Adrenal gland (tissue), 5 donors: ENCODE data around the gene TNS1.

ENCODE experiments used
- POLR2A ChIP-seq, 2 donors: fragments of 450-650 bp; IDR thresholded peaks; one replicate each; pipeline ENCODE4 v1.6.1; 2017; ENCODE audit warnings: antibody characterized with exemption in 2 of 2, mild to moderate bottlenecking in 2 of 2, moderate library complexity in 1 of 2
- TF ChIP-seq, protein P1 (sequence below), 6 experiments: fragments of 450-650 bp in 4 of 6; fragments of 200-600 bp in 2 of 6; sonication (generic) in 1 of 6; IDR thresholded peaks; 1 replicate in 5 of 6; 2 replicates in 1 of 6; pipeline versions ENCODE4 v1.5.1 to v1.8.0; 2016 to 2021; ENCODE audit warnings: antibody characterized with exemption in 6 of 6, mild to moderate bottlenecking in 2 of 6, moderate library complexity in 1 of 6
- donor health status: DM: no; HTN: no; CAD: no.

DNA sequence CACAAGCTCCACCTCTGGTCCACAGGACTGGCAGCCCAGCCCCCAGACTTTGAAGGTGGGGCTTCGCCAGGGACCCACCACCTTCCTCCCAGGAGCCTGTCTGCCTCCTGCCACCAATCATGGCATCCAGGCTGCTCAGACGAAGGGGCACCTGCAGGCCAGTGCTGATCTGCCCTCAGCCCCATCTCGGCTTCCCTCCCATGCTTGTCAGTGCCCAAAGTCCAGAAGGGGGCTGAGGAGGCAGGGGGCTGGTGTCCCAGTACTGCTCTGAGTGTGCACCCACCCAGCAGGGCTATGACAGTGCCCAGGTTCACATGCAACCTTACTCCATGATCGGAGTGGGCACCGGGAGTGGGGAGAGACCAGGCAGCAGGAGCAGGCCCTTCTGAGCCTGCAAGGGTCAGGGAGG is 40.9 kb upstream of the TNS1 start:
- TF ChIP-seq, protein P1, sequence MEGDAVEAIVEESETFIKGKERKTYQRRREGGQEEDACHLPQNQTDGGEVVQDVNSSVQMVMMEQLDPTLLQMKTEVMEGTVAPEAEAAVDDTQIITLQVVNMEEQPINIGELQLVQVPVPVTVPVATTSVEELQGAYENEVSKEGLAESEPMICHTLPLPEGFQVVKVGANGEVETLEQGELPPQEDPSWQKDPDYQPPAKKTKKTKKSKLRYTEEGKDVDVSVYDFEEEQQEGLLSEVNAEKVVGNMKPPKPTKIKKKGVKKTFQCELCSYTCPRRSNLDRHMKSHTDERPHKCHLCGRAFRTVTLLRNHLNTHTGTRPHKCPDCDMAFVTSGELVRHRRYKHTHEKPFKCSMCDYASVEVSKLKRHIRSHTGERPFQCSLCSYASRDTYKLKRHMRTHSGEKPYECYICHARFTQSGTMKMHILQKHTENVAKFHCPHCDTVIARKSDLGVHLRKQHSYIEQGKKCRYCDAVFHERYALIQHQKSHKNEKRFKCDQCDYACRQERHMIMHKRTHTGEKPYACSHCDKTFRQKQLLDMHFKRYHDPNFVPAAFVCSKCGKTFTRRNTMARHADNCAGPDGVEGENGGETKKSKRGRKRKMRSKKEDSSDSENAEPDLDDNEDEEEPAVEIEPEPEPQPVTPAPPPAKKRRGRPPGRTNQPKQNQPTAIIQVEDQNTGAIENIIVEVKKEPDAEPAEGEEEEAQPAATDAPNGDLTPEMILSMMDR (IDR thresholded peaks at IDR 0.05) = no peak
- TF ChIP-seq POLR2A (IDR thresholded peaks at IDR 0.05) = no peak
